ENCODE data around the gene SPARC. TPM values are rescaled to one million over a fixed set of nuclear protein-coding genes. Genes with fewer than 3 reads are reported as not detected.

The SPARC gene
- total RNA-seq, 1 experiment from 2014 or later: 339 TPM

- H3K27ac ChIP-seq (ENCODE audit: low read depth, low read length, poor library complexity, severe bottlenecking): peak overlapping the region; percentile 74
- H3K36me3 ChIP-seq (ENCODE audit: insufficient read depth, low read length, poor library complexity, severe bottlenecking): peaks cover 29% of the 10 kb centered on the region
- peaks cover 35% of the 10 kb centered on the region for H3K4me1 ChIP-seq (ENCODE audit: insufficient read depth, low read length, poor library complexity, severe bottlenecking)
- no peak overlapping the region for H3K4me3 ChIP-seq (ENCODE audit: low read depth, low read length, poor library complexity, severe bottlenecking)
- peak; percentile 51 for DNase-seq (ENCODE audit: low spot score)
- ChIA-PET POLR2A (ENCODE audit: low non-redundant PET) (no interaction called here), CTCF (no interaction called here)
- no TSS peak for BruUV-seq (replicated peaks)
- intact Hi-C loops (cut with micrococcal nuclease; ENCODE audit: unreplicated experiment): no loop called here
- H3K27me3 ChIP-seq (replicated peaks; ENCODE audit: insufficient read depth, low read depth, low read length, poor library complexity): no peaks in the 10 kb centered on the region
- TF ChIP-seq CTCF (conservative IDR thresholded peaks at IDR 0.05; ENCODE audit: low read depth, low read length) (no peak), EZH2 (IDR thresholded peaks at IDR 0.05; ENCODE audit: borderline replicate concordance, low read depth, low read length, poor library complexity, severe bottlenecking) (no peak)
- no peaks in the 10 kb centered on the region for H3K9me3 ChIP-seq (ENCODE audit: low read depth, low read length, poor library complexity, severe bottlenecking)
Measured at GRCh38 chr5:151675611-151676313, 11.0 kb downstream of the SPARC start.

- intact Hi-C loops (cut with micrococcal nuclease; ENCODE audit: unreplicated experiment): no loop called here
- no peak for DNase-seq (ENCODE audit: low spot score)
- ChIA-PET POLR2A (ENCODE audit: low non-redundant PET) (no interaction called here), CTCF (no interaction called here)
- Histone ChIP-seq H3K27me3 (replicated peaks; ENCODE audit: insufficient read depth, low read depth, low read length, poor library complexity) (no peaks in the 10 kb centered on the region), H3K4me1 (ENCODE audit: insufficient read depth, low read length, poor library complexity, severe bottlenecking) (peaks cover 35% of the 10 kb centered on the region), H3K9me3 (ENCODE audit: low read depth, low read length, poor library complexity, severe bottlenecking) (no peaks in the 10 kb centered on the region), H3K4me3 (ENCODE audit: low read depth, low read length, poor library complexity, severe bottlenecking) (no peak overlapping the region), H3K36me3 (ENCODE audit: insufficient read depth, low read length, poor library complexity, severe bottlenecking) (peaks cover 37% of the 10 kb centered on the region), H3K27ac (ENCODE audit: low read depth, low read length, poor library complexity, severe bottlenecking) (peak overlapping the region; percentile 74)
- TF ChIP-seq EZH2 (IDR thresholded peaks at IDR 0.05; ENCODE audit: borderline replicate concordance, low read depth, low read length, poor library complexity, severe bottlenecking): no peak
- TF ChIP-seq CTCF (conservative IDR thresholded peaks at IDR 0.05; ENCODE audit: low read depth, low read length): no peak
- no TSS peak for BruUV-seq (replicated peaks)
Measured at GRCh38 chr5:151674626-151675610, 11.8 kb downstream of the SPARC start.

- H3K4me1 ChIP-seq (ENCODE audit: insufficient read depth, low read length, poor library complexity, severe bottlenecking): peaks cover 32% of the 10 kb centered on the region
Measured at GRCh38 chr5:151673421-151673820, 13.3 kb downstream of the SPARC start.

More at GRCh38 chr5:151673421-151673820, 13.3 kb downstream of the SPARC start:
- H3K27ac ChIP-seq (ENCODE audit: low read depth, low read length, poor library complexity, severe bottlenecking): no peak overlapping the region
- no peak for TF ChIP-seq CTCF (conservative IDR thresholded peaks at IDR 0.05; ENCODE audit: low read depth, low read length)
- no peak for TF ChIP-seq EZH2 (IDR thresholded peaks at IDR 0.05; ENCODE audit: borderline replicate concordance, low read depth, low read length, poor library complexity, severe bottlenecking)
- H3K36me3 ChIP-seq (ENCODE audit: insufficient read depth, low read length, poor library complexity, severe bottlenecking): peaks cover 49% of the 10 kb centered on the region
- no peak overlapping the region for H3K4me3 ChIP-seq (ENCODE audit: low read depth, low read length, poor library complexity, severe bottlenecking)
- no TSS peak for BruUV-seq (replicated peaks)
- intact Hi-C loops (cut with micrococcal nuclease; ENCODE audit: unreplicated experiment): no loop called here
- H3K27me3 ChIP-seq (replicated peaks; ENCODE audit: insufficient read depth, low read depth, low read length, poor library complexity): no peaks in the 10 kb centered on the region
- ChIA-PET CTCF (no interaction called here), POLR2A (ENCODE audit: low non-redundant PET) (no interaction called here)
- no peaks in the 10 kb centered on the region for H3K9me3 ChIP-seq (ENCODE audit: low read depth, low read length, poor library complexity, severe bottlenecking)
- DNase-seq (ENCODE audit: low spot score): no peak

Data from A673 (cell line).